Umbilical cord (tissue), 2 donors: ENCODE results near the gene SHFL. TPM values are rescaled to one million over a fixed set of nuclear protein-coding genes. Genes with fewer than 3 reads are reported as not detected.
A peak's percentile ranks its signal among the peaks of the same experiment; 100 is the strongest.

ENCODE experiments used
- DNase-seq: peaks from one replicate; pipeline ENCODE4 v3.0.0-alpha.2; 2015; ENCODE audit warnings: low spot score
- total RNA-seq: library from RNA; depleted of rRNA; stranded (reverse); fragments of >200 nt; gene quantifications from one replicate; pipeline ENCODE4 v1.2.3, GENCODE V29; 2014; ENCODE audit warnings: low replicate concordance; ENCODE audit not compliant: insufficient read depth

The SHFL gene
- total RNA-seq, 1 donor from 2014 or later, result 16.9 TPM

DNA sequence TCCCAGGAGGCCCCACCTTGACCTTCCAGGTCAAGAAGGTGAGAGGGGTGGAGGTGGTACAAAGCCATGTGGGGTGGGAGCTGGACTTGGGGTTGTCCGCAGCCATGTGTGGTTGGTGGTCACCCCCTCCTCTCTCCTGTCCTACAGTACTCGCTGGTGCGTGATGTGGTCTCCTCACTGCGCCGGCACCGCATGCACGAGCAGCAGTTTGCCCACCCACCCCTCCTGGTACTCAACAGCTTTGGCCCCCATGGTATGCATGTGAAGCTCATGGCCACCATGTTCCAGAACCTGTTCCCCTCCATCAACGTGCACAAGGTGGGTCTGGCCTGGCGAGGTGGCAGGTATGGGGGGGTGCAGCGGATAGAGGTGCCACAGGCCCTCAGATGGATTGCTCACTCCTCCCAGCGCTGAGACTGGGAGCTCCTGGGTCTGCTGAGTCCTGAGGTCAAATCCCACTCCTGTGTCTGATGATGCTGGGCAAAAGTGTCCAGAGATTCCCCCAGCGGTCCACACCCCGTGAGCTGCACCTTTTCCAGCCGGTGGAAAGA, 21.8 kb downstream of the SHFL start:
- no peak for DNase-seq

DNA sequence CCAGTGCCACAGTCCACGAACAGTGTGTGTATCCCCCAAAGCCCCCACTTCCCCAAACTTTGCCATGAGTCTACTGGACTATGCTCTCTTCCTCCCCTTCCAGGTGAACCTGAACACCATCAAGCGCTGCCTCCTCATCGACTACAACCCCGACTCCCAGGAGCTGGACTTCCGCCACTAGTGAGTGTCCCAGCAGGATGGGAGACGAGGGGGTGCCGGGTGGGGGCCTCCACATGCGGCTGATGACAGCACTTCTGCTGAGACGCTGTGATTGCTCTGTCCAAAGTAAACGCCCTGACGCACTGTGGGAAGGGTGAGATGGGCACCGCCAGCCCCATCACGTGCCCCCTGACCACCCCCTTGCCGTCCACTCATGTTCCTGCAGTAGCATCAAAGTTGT, 23.4 kb downstream of the SHFL start:
- no peak for DNase-seq

DNA sequence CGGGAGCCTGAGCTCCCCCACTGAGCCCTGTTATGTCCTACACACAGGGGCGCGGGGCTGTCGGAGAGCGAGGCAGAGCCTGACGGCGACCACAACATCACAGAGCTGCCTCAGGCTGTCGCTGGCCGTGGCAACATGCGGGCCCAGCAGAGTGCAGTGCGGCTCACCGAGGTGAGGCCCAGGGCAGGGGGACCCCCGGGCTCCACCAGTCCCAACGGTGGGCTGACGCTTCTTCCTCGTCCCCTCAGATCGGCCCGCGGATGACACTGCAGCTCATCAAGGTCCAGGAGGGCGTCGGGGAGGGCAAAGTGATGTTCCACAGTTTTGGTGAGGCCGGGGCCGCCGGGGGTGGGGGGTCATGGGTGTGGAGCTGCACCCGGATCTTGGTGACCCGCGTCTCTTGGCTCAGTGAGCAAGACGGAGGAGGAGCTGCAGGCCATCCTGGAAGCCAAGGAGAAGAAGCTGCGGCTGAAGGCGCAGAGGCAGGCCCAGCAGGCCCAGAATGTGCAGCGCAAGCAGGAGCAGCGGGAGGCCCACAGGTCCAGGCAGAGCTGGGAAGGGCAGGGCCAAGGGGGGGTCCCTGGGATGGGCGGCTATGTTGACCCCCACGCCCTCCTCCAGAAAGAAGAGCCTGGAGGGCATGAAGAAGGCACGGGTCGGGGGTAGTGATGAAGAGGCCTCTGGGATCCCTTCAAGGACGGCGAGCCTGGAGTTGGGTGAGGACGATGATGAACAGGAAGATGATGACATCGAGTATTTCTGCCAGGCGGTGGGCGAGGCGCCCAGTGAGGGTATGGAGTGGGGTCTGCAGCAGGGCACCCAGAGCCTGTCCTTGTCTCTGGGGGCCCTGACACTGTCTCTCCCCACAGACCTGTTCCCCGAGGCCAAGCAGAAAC, 24.2 kb downstream of the SHFL start:
- no peak for DNase-seq

GRCh38 chr19:10110972-10111317, 24.8 kb downstream of the SHFL start:
- no peak for DNase-seq

DNA sequence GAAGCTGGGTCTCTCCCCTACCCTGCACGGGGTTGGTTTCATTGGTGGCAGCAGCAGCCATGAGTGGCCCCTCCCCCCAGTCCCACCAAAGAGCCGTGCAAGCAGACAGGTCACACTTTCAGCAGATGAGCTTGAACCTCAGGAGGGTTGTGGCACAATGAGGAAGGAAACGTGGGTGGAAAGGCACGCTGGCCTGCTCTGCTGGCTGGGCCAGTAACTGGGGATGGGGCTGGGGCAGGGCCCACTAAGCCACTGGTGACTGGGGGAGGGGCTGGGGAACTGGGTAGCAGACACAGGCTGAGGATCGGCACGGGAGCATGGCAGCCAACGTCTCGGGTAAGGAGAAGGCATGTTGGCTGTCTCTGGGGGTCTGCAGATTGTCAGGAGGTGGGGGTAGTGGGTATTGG, 25.3 kb downstream of the SHFL start, which contains the start of gene P2RY11:
Gene P2RY11, plus strand, starts transcription at position 289 of the 407 bp plus-strand sequence. Its CDS starts 29 bp downstream, at position 318.
- DNase-seq, result no peak

DNA sequence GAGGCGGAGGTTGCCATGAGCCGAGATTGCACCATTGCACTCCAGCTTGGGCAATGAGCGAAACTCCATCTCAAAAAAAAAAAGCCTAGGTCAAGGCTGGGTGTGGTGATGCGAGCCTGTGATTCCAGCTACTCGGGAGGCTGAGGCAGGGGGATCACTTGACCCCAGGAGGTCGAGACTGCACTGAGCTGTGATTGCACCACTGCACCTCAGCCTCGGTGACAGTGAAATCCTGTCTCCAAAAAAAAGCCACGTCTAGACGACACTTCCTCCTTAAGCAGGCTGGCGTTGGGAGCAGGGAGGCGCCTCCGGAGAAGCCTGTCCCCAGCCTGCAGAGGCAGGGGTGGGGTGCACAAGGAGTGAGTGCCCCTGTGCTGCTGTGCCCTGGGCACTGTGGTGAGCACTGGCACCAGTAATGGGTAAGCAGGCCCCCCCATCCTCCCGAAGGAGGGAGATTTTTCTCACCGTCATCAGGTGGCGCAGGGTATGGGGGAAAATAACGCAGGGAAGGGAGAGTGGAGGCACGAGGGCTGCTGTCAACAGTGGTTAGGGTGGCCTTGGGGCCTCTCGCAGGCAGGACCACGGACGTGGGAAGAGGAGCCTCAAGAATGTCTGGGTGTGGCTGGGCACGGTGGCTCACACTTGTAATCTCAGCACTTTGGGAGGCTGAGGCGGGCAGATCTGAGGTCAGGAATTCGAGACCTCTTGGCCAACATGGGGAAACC, 26.1 kb downstream of the SHFL start:
- DNase-seq, result no peak

- no peak for DNase-seq
These were observed 26.9 kb downstream of the SHFL start for GRCh38 chr19:10112895-10113591.

DNA sequence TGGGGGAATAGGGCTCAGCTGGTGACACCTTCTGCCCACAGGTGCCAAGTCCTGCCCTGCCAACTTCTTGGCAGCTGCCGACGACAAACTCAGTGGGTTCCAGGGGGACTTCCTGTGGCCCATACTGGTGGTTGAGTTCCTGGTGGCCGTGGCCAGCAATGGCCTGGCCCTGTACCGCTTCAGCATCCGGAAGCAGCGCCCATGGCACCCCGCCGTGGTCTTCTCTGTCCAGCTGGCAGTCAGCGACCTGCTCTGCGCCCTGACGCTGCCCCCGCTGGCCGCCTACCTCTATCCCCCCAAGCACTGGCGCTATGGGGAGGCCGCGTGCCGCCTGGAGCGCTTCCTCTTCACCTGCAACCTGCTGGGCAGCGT, 27.5 kb downstream of the SHFL start:
- DNase-seq, result no peak

- no peak for DNase-seq
These were observed 28.0 kb downstream of the SHFL start for GRCh38 chr19:10113964-10114650.

- no peak for DNase-seq
These were observed 28.7 kb downstream of the SHFL start for GRCh38 chr19:10114651-10115391.

GRCh38 chr19:10115392-10116084, 29.4 kb downstream of the SHFL start:
- DNase-seq, result no peak

DNA sequence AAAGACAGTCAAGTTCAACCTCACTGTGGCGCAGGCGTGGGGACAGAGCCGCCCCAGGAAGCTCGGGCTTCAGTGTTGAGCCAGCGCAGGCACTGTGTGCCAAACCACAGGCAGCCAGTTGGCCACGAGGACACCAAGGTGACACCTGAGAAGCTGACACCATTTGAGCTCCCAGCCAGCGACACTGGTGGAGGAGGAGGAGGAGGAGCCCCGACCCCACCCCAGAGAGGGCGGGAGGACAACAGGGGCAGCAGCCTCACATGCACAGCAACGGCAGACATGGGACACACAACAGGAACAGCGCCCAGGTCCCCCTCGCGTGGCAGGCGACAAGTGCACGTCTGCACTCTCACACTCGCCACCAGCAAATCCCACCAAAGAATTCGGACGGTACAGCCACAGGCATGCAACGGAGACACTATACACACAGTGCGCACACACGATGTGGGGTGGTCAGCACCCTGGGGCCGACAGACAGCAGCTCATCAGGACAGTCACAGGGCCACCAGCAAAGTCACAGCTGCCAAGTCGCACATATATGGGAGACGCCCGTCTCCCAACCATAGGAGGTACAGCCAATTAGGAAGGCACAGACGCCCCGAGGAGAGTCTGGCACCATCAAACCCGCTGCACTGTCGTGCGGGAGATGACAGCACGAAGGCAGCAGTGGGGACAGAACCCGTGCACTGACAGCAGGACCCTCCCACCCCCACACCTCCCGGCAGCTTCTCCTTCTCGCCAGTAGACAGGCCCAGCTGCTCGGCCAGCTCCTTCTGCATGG, 30.2 kb downstream of the SHFL start:
- DNase-seq, result no peak

GRCh38 chr19:10116866-10117616, 30.9 kb downstream of the SHFL start:
- DNase-seq, result no peak

GRCh38 chr19:10118960-10119359, 32.8 kb downstream of the SHFL start:
- no peak for DNase-seq

GRCh38 chr19:10120538-10121189, 34.5 kb downstream of the SHFL start:
- peak; percentile 42 for DNase-seq

DNA sequence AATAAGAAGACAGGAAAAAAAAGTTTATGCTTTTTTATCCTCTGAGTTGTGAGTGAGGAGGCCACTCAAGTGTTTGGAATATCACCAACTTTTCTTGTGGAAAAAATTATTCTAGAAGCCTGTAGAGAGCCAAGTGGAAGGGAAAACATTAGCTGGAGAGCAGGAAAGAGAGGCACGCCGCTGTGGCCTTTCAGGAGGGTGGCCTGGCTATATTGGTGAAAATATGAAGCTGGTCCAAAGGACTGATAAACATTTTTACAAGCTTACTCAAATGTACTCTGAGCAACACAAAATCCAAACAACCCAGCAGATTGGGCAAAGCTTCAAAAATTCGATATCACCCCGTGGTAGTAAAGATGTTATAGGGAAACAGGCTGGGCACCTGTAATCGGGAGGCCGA, 35.9 kb downstream of the SHFL start:
- DNase-seq, result peak; percentile 45

DNA sequence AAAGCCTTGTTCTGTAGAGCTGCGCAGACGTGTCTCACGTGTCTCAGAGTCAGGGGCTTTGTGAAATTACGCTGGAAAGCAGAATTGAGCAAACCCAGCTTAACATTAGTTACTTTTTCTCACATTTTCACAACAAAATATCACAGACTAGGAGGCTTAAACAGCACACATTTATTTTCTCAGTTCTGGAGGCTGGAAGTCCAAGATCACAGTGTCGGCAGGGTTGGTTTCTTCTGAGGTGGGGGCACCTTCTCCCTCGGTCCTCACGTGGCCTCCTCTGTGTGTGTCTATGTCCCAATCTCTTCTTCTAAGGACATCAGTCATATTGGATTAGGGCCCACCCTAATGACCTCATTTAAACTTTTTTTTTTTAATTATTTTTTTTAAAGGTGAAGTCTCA, 38.3 kb downstream of the SHFL start:
- DNase-seq, result no peak

DNA sequence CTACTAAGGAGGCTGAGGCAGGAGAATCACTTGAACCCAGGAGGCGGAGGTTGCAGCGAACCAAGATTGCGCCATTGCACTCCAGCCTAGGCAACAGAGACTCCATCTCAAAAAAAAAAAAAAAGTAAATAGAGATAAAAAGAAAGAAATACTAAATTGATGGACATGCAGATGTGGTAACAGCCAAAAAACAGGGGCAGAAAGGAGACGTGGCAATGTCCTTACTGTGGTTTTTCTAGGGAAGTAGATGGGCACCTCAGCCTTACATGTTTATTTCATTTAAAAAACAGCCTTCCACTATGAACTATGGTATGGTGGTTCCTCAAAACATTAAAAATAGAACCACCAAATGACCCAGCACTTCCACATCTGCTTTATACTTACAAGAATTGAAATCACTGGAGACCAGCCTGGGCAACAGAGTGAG, 40.1 kb downstream of the SHFL start:
- no peak for DNase-seq
